ENCODE results near the gene DAB2IP. TPM values are rescaled to one million over a fixed set of nuclear protein-coding genes. Genes with fewer than 3 reads are reported as not detected.

The DAB2IP gene
- total RNA-seq, 6 donors from 2014 or later: 61.8 to 98.0 (median 77.2) TPM

GRCh38 chr9:121649476-121650216 lies 1.8 kb upstream of the DAB2IP start:
- TF ChIP-seq POLR2A (IDR thresholded peaks at IDR 0.05) (no peak), EP300 (IDR thresholded peaks at IDR 0.05) (no peak), POLR2AphosphoS5 (IDR thresholded peaks at IDR 0.05) (no peak), CTCF (IDR thresholded peaks at IDR 0.05) (no peak)
- DNase-seq: no peak
- H3K9me3 ChIP-seq: no peaks in the 10 kb centered on the region
- H3K4me3 ChIP-seq: no peak overlapping the region
- peaks cover 26 to 39% (median 28%) of the 10 kb centered on the region in 4 donors for H3K4me1 ChIP-seq
- peaks cover 0 to 7% (median 3%) of the 10 kb centered on the region in 4 donors for H3K27me3 ChIP-seq
- no peaks in the 10 kb centered on the region for H3K36me3 ChIP-seq
- 64 to 81% methylated on average over 3 to 8 of the region's 9 CpGs for WGBS, 2 donors
- no peak for ATAC-seq (ENCODE audit: low FRiP score in 2 of 2)
- peak overlapping the region in 1 of 4 donors; percentile 27 for H3K27ac ChIP-seq

GRCh38 chr9:121650217-121651007 lies 1.0 kb upstream of the DAB2IP start:
- peaks cover 26 to 41% (median 28%) of the 10 kb centered on the region in 4 donors for H3K4me1 ChIP-seq
- peak overlapping the region in 1 of 4 donors; percentile 27 for H3K27ac ChIP-seq
- WGBS, 2 donors: 19 to 37% methylated on average over 7 to 10 of the region's 15 CpGs
- peak; percentile 28 to 50 for ATAC-seq (ENCODE audit: low FRiP score in 2 of 2)
- no peaks in the 10 kb centered on the region for H3K36me3 ChIP-seq
- H3K9me3 ChIP-seq: no peaks in the 10 kb centered on the region
- peaks cover 0 to 7% (median 3%) of the 10 kb centered on the region in 4 donors for H3K27me3 ChIP-seq
- TF ChIP-seq POLR2A (IDR thresholded peaks at IDR 0.05) (no peak), EP300 (IDR thresholded peaks at IDR 0.05) (no peak), POLR2AphosphoS5 (IDR thresholded peaks at IDR 0.05) (peak in 1 of 2 donors; percentile 36)
- DNase-seq: peak; percentile 68 to 86
- no peak overlapping the region for H3K4me3 ChIP-seq

- DNase-seq (no peak), ATAC-seq (ENCODE audit: low FRiP score in 2 of 2) (no peak)
- H3K4me1 ChIP-seq: peaks cover 26 to 41% (median 28%) of the 10 kb centered on the region in 4 donors
- peak overlapping the region in 1 of 4 donors; percentile 75 for H3K27ac ChIP-seq
- H3K36me3 ChIP-seq: no peaks in the 10 kb centered on the region
- TF ChIP-seq EP300 (IDR thresholded peaks at IDR 0.05) (no peak), CTCF (IDR thresholded peaks at IDR 0.05) (no peak), POLR2A (IDR thresholded peaks at IDR 0.05) (no peak), POLR2AphosphoS5 (IDR thresholded peaks at IDR 0.05) (no peak)
- H3K9me3 ChIP-seq: no peaks in the 10 kb centered on the region
- WGBS, 2 donors: 12 to 22% methylated on average over 7 to 9 of the region's 9 CpGs
- peak overlapping the region in 3 of 4 donors; percentile 48 to 66 (median 64) for H3K4me3 ChIP-seq
- H3K27me3 ChIP-seq: peaks cover 0 to 7% (median 3%) of the 10 kb centered on the region in 4 donors
These were observed 483 bp upstream of the DAB2IP start for GRCh38 chr9:121651008-121651294.

- H3K27ac ChIP-seq: peak overlapping the region; percentile 56 to 75 (median 69)
- H3K4me1 ChIP-seq: peaks cover 28 to 45% (median 33%) of the 10 kb centered on the region in 4 donors
- H3K36me3 ChIP-seq: no peaks in the 10 kb centered on the region
- WGBS, 2 donors: 2 to 6% methylated on average over 25 to 29 of the region's 29 CpGs
- peaks cover 0 to 7% (median 3%) of the 10 kb centered on the region in 4 donors for H3K27me3 ChIP-seq
- peak overlapping the region; percentile 41 to 66 (median 56) for H3K4me3 ChIP-seq
- ATAC-seq (ENCODE audit: low FRiP score in 2 of 2) (no peak), DNase-seq (no peak)
- TF ChIP-seq POLR2AphosphoS5 (IDR thresholded peaks at IDR 0.05): peak; percentile 29 to 33
- no peak for TF ChIP-seq EP300 (IDR thresholded peaks at IDR 0.05)
- TF ChIP-seq CTCF (IDR thresholded peaks at IDR 0.05): no peak
- TF ChIP-seq POLR2A (IDR thresholded peaks at IDR 0.05): peak in 1 of 4 donors; percentile 9
- H3K9me3 ChIP-seq: no peaks in the 10 kb centered on the region
These were observed 795 bp downstream of the DAB2IP start for GRCh38 chr9:121652021-121652837.

All from upper lobe of left lung (tissue), 6 donors.